Measurements from ENCODE around the gene NUDT6. TPM values are rescaled to one million over a fixed set of nuclear protein-coding genes. Genes with fewer than 3 reads are reported as not detected.

The NUDT6 gene
- total RNA-seq, 2 donors from 2014 or later, result 6.2 to 21.1 TPM

DNA sequence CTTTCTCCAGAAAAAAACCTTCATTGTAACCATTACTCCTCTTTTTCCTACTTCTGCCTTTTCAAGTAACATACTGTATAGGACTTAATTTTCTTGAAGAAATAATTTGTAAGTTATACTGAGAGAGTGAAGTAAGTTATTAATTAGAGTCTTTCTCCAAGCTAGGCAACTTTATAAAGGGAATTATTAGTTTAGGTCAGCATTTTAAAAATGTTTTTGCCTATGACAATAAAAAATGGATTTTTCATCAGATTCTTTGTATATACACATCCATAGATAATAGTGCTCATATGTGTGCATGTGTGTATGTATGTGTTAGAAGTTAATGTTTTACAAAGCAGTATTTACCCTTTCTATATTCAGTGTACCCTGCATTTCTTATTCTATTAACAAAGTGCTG, 10.4 kb upstream of the NUDT6 start:
- no peak for TF ChIP-seq POLR2A (IDR thresholded peaks at IDR 0.05)
- TF ChIP-seq, protein P1, sequence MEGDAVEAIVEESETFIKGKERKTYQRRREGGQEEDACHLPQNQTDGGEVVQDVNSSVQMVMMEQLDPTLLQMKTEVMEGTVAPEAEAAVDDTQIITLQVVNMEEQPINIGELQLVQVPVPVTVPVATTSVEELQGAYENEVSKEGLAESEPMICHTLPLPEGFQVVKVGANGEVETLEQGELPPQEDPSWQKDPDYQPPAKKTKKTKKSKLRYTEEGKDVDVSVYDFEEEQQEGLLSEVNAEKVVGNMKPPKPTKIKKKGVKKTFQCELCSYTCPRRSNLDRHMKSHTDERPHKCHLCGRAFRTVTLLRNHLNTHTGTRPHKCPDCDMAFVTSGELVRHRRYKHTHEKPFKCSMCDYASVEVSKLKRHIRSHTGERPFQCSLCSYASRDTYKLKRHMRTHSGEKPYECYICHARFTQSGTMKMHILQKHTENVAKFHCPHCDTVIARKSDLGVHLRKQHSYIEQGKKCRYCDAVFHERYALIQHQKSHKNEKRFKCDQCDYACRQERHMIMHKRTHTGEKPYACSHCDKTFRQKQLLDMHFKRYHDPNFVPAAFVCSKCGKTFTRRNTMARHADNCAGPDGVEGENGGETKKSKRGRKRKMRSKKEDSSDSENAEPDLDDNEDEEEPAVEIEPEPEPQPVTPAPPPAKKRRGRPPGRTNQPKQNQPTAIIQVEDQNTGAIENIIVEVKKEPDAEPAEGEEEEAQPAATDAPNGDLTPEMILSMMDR (IDR thresholded peaks at IDR 0.05), result no peak
- ATAC-seq, result no peak
- H3K27me3 ChIP-seq, result no peaks in the 10 kb centered on the region
- peaks cover 0 to 9% of the 10 kb centered on the region in 2 donors for H3K36me3 ChIP-seq (replicated peaks in 1 of 2; ENCODE audit: insufficient read depth in 1 of 2, low read depth in 2 of 2)
- intact Hi-C loops (cut with DNase I), result no loop called here
- H3K9me3 ChIP-seq, result no peaks in the 10 kb centered on the region
- no peak overlapping the region for H3K27ac ChIP-seq
- no peak for DNase-seq
- H3K4me1 ChIP-seq, result no peaks in the 10 kb centered on the region
- H3K4me3 ChIP-seq, result no peak overlapping the region

DNA sequence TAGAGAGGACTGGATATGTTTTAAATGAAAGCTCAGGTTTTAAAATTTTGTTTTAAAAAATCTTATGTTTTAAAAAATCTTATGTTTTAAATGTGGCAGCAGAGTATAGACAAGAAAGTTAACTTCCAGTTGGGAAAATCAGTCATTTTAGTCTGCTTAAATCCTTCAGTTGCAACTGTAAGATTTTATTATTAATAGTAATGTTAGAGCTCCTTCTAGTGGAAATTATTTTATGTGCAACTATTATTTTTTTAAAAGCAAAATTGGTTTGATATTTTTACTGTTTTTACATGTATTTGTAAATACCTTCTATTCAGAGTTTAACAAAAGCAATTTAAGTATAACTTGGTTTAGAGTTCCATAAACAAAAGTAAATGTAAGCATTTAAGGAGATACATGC, 8.5 kb upstream of the NUDT6 start:
- DNase-seq (no peak), ATAC-seq (no peak)
- no peaks in the 10 kb centered on the region for H3K4me1 ChIP-seq
- TF ChIP-seq, protein P1 (IDR thresholded peaks at IDR 0.05), result peak; percentile 24 to 67 (median 41)
- no peak for TF ChIP-seq POLR2A (IDR thresholded peaks at IDR 0.05)
- H3K27ac ChIP-seq, result no peak overlapping the region
- no peaks in the 10 kb centered on the region for H3K9me3 ChIP-seq
- H3K36me3 ChIP-seq (replicated peaks in 1 of 2; ENCODE audit: insufficient read depth in 1 of 2, low read depth in 2 of 2), result peaks cover 0 to 9% of the 10 kb centered on the region in 2 donors
- no peaks in the 10 kb centered on the region for H3K27me3 ChIP-seq
- H3K4me3 ChIP-seq, result no peak overlapping the region
- intact Hi-C loops (cut with DNase I), result no loop called here

DNA sequence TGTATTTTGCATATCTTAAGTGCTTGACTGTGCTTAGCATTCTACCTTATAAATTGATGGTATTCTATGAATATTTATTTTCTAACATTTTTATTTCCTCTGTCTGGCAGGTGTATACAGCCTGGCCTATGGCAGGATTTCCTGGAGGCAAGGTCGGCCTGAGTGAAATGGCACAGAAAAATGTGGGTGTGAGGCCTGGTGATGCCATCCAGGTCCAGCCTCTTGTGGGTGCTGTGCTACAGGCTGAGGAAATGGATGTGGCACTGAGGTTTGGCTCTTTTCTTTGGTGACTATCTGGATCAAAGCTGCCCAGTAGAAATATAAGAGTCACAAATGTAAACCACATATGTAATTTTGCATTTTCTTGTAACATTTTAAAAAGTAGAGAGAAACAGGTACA, 6.5 kb upstream of the NUDT6 start:
- Histone ChIP-seq H3K36me3 (replicated peaks in 1 of 2; ENCODE audit: insufficient read depth in 1 of 2, low read depth in 2 of 2) (peaks cover 0 to 4% of the 10 kb centered on the region in 2 donors), H3K27ac (no peak overlapping the region), H3K9me3 (no peaks in the 10 kb centered on the region), H3K4me3 (no peak overlapping the region), H3K4me1 (peaks cover 5% of the 10 kb centered on the region), H3K27me3 (no peaks in the 10 kb centered on the region)
- no peak for TF ChIP-seq POLR2A (IDR thresholded peaks at IDR 0.05)
- TF ChIP-seq, protein P1 (IDR thresholded peaks at IDR 0.05), result no peak
- ATAC-seq (no peak), DNase-seq (no peak)
- intact Hi-C loops (cut with DNase I), result loop anchor here (10.0 kb wide), 1 partner anchor 174 kb away; no protein-coding TSS in a partner anchor
- 85 to 90% methylated on average over 1 of the region's 1 CpG for WGBS, 2 donors

DNA sequence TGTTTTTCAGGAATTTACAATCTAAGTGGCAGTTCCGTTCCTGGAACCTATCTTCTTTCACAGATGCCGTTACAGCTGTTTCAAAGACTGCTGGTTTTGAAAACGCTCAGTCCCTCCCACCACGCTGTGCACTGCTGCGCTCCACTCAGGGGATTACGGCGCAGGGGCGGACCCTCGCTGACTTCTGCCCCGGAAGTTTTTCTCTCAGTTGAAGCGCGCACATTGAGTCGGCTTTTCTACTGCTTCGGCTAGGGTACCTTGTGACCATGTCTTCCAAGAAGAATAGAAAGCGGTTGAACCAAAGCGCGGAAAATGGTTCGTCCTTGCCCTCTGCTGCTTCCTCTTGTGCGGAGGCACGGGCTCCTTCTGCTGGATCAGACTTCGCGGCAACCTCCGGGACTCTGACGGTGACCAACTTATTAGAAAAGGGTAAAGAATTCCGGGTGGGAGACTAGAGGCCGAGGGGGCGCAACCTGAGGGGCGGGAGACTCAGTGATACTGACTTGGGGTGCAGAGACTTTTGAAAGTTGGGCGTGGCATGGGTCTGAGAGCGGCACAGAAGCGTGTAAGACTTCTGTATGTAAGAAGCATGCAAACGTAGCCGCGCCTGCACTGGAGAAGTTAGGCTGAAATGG, 597 bp upstream of the NUDT6 start:
- peak; percentile 73 to 85 (median 82) for DNase-seq
- intact Hi-C loops (cut with DNase I), result loop anchor here (10.0 kb wide), 1 partner anchor 168 kb away; no protein-coding TSS in a partner anchor

More for the DNA sequence above, 597 bp upstream of the NUDT6 start:
- H3K4me1 ChIP-seq, result peaks cover 17% of the 10 kb centered on the region
- H3K36me3 ChIP-seq (replicated peaks in 1 of 2; ENCODE audit: insufficient read depth in 1 of 2, low read depth in 2 of 2), result no peaks in the 10 kb centered on the region
- H3K4me3 ChIP-seq, result peak overlapping the region; percentile 78 to 89
- TF ChIP-seq, protein P1 (IDR thresholded peaks at IDR 0.05), result peak in 1 of 7 experiments; percentile 2
- peak in 1 of 3 donors; percentile 16 for TF ChIP-seq POLR2A (IDR thresholded peaks at IDR 0.05)
- ATAC-seq, result peak; percentile 93
- no peaks in the 10 kb centered on the region for H3K9me3 ChIP-seq
- peak overlapping the region in 3 of 4 donors; percentile 58 to 68 (median 68) for H3K27ac ChIP-seq
- 0% methylated on average over 34 of the region's 34 CpGs for WGBS, 2 donors
- H3K27me3 ChIP-seq, result no peaks in the 10 kb centered on the region
